Camera-type eye (tissue), 1 donor: ENCODE results near the gene KDM3A. TPM values are rescaled to one million over a fixed set of nuclear protein-coding genes. Genes with fewer than 3 reads are reported as not detected.

Experiments
- total RNA-seq: library from RNA; depleted of rRNA; stranded (reverse); fragments of >200 nt; gene quantifications from one replicate; pipeline ENCODE4 v1.2.3, GENCODE V29; 2014

The KDM3A gene, protein sequence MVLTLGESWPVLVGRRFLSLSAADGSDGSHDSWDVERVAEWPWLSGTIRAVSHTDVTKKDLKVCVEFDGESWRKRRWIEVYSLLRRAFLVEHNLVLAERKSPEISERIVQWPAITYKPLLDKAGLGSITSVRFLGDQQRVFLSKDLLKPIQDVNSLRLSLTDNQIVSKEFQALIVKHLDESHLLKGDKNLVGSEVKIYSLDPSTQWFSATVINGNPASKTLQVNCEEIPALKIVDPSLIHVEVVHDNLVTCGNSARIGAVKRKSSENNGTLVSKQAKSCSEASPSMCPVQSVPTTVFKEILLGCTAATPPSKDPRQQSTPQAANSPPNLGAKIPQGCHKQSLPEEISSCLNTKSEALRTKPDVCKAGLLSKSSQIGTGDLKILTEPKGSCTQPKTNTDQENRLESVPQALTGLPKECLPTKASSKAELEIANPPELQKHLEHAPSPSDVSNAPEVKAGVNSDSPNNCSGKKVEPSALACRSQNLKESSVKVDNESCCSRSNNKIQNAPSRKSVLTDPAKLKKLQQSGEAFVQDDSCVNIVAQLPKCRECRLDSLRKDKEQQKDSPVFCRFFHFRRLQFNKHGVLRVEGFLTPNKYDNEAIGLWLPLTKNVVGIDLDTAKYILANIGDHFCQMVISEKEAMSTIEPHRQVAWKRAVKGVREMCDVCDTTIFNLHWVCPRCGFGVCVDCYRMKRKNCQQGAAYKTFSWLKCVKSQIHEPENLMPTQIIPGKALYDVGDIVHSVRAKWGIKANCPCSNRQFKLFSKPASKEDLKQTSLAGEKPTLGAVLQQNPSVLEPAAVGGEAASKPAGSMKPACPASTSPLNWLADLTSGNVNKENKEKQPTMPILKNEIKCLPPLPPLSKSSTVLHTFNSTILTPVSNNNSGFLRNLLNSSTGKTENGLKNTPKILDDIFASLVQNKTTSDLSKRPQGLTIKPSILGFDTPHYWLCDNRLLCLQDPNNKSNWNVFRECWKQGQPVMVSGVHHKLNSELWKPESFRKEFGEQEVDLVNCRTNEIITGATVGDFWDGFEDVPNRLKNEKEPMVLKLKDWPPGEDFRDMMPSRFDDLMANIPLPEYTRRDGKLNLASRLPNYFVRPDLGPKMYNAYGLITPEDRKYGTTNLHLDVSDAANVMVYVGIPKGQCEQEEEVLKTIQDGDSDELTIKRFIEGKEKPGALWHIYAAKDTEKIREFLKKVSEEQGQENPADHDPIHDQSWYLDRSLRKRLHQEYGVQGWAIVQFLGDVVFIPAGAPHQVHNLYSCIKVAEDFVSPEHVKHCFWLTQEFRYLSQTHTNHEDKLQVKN (N-terminal part only)
- total RNA-seq = 141 TPM

DNA sequence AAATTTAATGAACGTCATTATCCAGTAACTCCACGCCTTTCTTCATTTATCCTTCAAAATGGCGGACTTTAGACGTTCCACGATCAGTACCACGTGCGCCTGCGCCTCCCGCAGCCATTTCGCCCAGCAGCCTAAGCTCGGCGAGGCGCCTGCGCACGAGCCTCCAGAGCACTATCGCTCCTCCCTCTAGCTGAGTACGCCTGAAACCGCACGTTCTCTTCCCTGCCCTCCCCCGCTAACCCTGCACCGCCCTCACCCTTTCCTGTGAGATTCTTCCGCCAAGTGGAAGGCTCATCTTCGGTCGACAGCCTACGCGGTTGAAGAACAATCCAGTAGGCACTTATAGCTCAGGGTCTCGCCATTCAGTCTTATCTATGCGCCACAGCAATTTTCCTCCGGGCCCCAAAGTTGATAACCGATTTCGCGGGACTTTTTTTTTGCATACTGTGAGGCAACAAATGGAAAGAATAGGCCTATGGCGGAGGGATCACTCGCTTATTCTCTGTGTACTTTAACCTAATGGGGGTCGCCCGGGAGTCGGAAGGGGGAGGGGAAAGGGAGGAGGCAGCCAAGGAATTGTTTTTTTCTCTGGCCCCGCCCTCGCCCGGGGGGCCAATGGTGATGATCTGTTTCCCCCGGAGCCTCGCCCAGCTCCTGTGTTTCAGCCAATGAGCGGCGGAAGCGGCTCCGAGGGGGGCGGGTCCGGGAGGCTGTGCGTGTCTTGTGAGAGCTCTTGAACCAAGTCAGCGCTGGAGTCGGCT, at the start of gene KDM3A:
Gene KDM3A (plus strand): TSS at position 741 of the 761 bp plus-strand sequence. CDS start 677 bp downstream, outside the sequence.

Other genes starting within 250 kb of the KDM3A start
- 66.5 TPM for gene IMMT, start 245.9 kb upstream of the KDM3A start, total RNA-seq
- gene MRPL35, start 241.9 kb upstream of the KDM3A start, total RNA-seq = 29.4 TPM
- 34.9 TPM for gene REEP1, start 103.7 kb upstream of the KDM3A start, total RNA-seq
- gene CHMP3, start 122.1 kb downstream of the KDM3A start, total RNA-seq = 61.4 TPM
- 45.1 TPM for gene RNF103, start 182.5 kb downstream of the KDM3A start, total RNA-seq